IPS-18a (cell line): Measurements from ENCODE around the gene CHPF2.

Source experiments
- H3K27ac ChIP-seq: one replicate; pipeline ENCODE4 v1.5.1; 2013; ENCODE audit warnings: low read length
- H3K27me3 ChIP-seq: one replicate; pipeline ENCODE4 v1.6.1; 2013; ENCODE audit warnings: mild to moderate bottlenecking, low read length; ENCODE audit not compliant: control insufficient read depth, insufficient read depth
- H3K36me3 ChIP-seq: one replicate; pipeline ENCODE4 v1.6.1; 2013; ENCODE audit warnings: low read depth, low read length; ENCODE audit not compliant: control insufficient read depth
- H3K4me1 ChIP-seq: one replicate; pipeline ENCODE4 v1.6.1; 2013; ENCODE audit warnings: low read depth, low read length; ENCODE audit not compliant: control insufficient read depth
- H3K4me3 ChIP-seq: one replicate; pipeline ENCODE4 v1.5.1; 2013; ENCODE audit warnings: low read length
- H3K9ac ChIP-seq: one replicate; pipeline ENCODE4 v1.6.1; 2013; ENCODE audit warnings: mild to moderate bottlenecking, low read length, moderate library complexity
- H3K9me3 ChIP-seq: one replicate; pipeline ENCODE4 v1.6.1; 2013; ENCODE audit warnings: low read depth, low read length; ENCODE audit not compliant: control insufficient read depth

CHPF2 gene

GRCh38 chr7:151208253-151208862 is 23.9 kb upstream of the CHPF2 start:
- peaks cover 8% of the 10 kb centered on the region for H3K36me3 ChIP-seq
- no peaks in the 10 kb centered on the region for H3K9me3 ChIP-seq
- H3K9ac ChIP-seq = no peak overlapping the region
- H3K27ac ChIP-seq = no peak overlapping the region
- H3K27me3 ChIP-seq = no peaks in the 10 kb centered on the region
- no peak overlapping the region for H3K4me3 ChIP-seq
- H3K4me1 ChIP-seq = peaks cover 5% of the 10 kb centered on the region

DNA sequence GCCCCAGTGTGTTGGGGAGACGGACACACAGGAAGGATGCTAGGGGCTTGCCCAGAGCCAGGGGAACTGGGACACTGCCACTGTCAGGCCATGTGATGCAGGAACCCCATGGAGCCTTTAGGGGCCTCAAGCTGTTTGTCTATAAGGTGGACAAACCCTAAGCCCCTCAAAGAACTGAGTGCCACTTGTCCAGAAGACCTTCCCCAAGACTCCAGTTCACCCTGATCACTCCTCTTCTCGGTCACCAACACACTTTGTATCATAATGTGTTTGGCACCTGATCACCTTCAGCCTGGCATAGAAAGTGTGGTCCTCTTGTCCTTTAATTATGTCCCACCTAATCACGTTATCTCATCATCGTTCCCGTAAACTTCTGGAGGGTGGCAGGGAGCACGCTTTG is 22.7 kb upstream of the CHPF2 start:
- Histone ChIP-seq H3K9me3 (no peaks in the 10 kb centered on the region), H3K27me3 (no peaks in the 10 kb centered on the region), H3K27ac (no peak overlapping the region), H3K9ac (no peak overlapping the region), H3K4me3 (no peak overlapping the region), H3K36me3 (peaks cover 21% of the 10 kb centered on the region), H3K4me1 (peaks cover 5% of the 10 kb centered on the region)

- Histone ChIP-seq H3K4me3 (no peak within 1 kb of the TSS), H3K4me1 (peaks cover 5% of the 10 kb centered on the region), H3K9ac (no peak within 1 kb of the TSS), H3K27ac (no peak within 1 kb of the TSS), H3K36me3 (peaks cover 27% of the 10 kb centered on the region), H3K9me3 (no peaks in the 10 kb centered on the region), H3K27me3 (no peaks in the 10 kb centered on the region)
Observed at GRCh38 chr7:151210087-151210854, 22.0 kb upstream of the CHPF2 start, which contains the start of gene H2BK1. H2BK1 (minus strand) TSS chr7:151210488; CDS start chr7:151210318, 170 bp downstream.

DNA sequence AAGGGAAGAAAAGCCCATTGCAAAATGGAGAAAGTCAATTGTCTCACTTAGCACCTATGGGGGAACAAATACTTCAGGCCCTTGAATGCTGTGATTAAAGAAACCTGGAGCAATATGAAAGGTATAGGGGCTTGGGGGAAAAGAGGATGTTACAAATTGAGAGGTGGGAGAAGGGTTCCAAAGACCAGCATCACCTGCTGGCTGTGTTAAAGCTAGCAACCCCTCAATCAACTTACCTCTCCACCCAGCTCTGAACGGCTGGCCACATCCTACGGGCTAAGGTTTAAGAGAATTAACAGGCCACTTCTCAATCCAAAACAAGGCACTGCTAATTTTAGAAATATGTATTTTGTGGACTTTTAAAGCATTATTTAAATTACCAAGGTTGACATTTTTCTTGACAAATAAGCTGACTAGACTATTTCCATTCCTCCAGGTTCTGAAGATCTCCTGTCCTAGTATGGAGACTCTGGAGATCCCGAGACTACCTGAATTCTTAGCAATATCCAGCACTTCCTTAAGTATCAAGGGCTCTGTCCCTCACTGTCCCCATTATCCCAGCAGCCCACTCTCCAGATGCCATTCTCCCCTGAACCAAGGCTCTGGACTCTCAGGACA is 21.0 kb upstream of the CHPF2 start:
- Histone ChIP-seq H3K36me3 (peaks cover 37% of the 10 kb centered on the region), H3K27me3 (no peaks in the 10 kb centered on the region)

GRCh38 chr7:151212626-151213025 is 19.7 kb upstream of the CHPF2 start:
- peaks cover 51% of the 10 kb centered on the region for H3K36me3 ChIP-seq

More for the DNA sequence above, 21.0 kb upstream of the CHPF2 start:
- Histone ChIP-seq H3K9me3 (no peaks in the 10 kb centered on the region), H3K4me1 (peaks cover 5% of the 10 kb centered on the region), H3K4me3 (no peak overlapping the region), H3K9ac (no peak overlapping the region), H3K27ac (no peak overlapping the region)

GRCh38 chr7:151213826-151214225 is 18.5 kb upstream of the CHPF2 start:
- Histone ChIP-seq H3K4me3 (no peak overlapping the region), H3K9ac (no peak overlapping the region), H3K27ac (no peak overlapping the region)

More at GRCh38 chr7:151212626-151213025, 19.7 kb upstream of the CHPF2 start:
- Histone ChIP-seq H3K4me3 (no peak overlapping the region), H3K27ac (no peak overlapping the region), H3K9me3 (no peaks in the 10 kb centered on the region), H3K27me3 (no peaks in the 10 kb centered on the region), H3K9ac (no peak overlapping the region), H3K4me1 (peaks cover 5% of the 10 kb centered on the region)

GRCh38 chr7:151215396-151215795 is 16.9 kb upstream of the CHPF2 start:
- Histone ChIP-seq H3K9me3 (no peaks in the 10 kb centered on the region), H3K27ac (no peak overlapping the region), H3K27me3 (no peaks in the 10 kb centered on the region), H3K9ac (no peak overlapping the region), H3K4me3 (no peak overlapping the region), H3K36me3 (peaks cover 73% of the 10 kb centered on the region), H3K4me1 (peaks cover 5% of the 10 kb centered on the region)

More at GRCh38 chr7:151213826-151214225, 18.5 kb upstream of the CHPF2 start:
- Histone ChIP-seq H3K36me3 (peaks cover 63% of the 10 kb centered on the region), H3K27me3 (no peaks in the 10 kb centered on the region), H3K9me3 (no peaks in the 10 kb centered on the region), H3K4me1 (peaks cover 5% of the 10 kb centered on the region)

DNA sequence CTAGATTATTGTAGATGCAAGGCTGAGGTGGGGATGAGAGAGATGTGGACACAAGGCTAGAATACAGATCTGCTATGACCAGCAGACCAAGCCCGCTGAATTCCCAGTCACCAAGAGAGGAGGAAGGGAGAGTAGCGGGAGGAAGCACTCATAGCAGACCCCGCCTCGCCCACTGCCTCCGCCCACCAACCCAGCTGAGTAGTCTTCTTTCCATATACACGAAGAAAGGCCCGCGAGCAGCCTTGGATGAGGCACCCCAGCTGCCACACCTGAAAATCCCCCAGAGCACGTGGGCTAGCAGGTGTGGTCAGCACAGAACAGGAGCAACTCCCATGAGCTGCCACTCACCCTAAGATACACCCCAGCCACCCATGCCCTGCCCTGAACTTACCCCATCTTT is 14.1 kb upstream of the CHPF2 start:
- H3K4me3 ChIP-seq = no peak overlapping the region
- no peaks in the 10 kb centered on the region for H3K9me3 ChIP-seq
- H3K27me3 ChIP-seq = no peaks in the 10 kb centered on the region
- H3K9ac ChIP-seq = no peak overlapping the region
- H3K36me3 ChIP-seq = peaks cover 89% of the 10 kb centered on the region
- H3K27ac ChIP-seq = no peak overlapping the region
- H3K4me1 ChIP-seq = no peaks in the 10 kb centered on the region

- peaks cover 51% of the 10 kb centered on the region for H3K36me3 ChIP-seq
- H3K9ac ChIP-seq = no peak overlapping the region
- H3K9me3 ChIP-seq = no peaks in the 10 kb centered on the region
- H3K27me3 ChIP-seq = no peaks in the 10 kb centered on the region
- H3K27ac ChIP-seq = no peak overlapping the region
- H3K4me3 ChIP-seq = no peak overlapping the region
- peaks cover 4% of the 10 kb centered on the region for H3K4me1 ChIP-seq
Observed at GRCh38 chr7:151223728-151224127, 8.6 kb upstream of the CHPF2 start.

DNA sequence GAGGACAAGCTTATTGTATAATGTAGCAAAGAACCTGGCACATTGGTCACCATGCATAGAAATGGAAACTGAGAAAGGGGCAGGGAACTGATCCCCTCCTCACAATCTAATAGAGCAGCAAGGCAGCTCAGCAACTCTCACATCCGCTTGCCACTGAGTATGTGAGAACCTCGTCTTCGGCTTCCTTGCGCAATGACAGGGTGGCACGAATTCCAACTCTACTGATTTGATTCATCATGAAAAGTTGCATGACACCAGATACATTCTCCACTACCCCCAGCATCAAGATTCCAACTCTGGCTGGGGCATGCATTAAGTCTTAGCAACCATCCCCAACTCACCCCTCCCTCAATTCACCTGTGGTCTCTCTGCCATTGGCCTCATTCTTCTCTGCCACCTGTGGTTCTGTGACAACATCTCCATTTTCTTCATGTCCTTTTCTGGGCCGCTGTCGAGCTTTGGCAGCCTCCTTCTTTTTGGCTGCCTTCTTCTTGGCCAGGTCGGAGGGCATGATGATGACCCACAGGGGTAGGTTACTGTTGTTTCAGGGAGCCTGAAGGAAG is 6.3 kb upstream of the CHPF2 start:
- H3K27me3 ChIP-seq = no peaks in the 10 kb centered on the region
- H3K4me1 ChIP-seq = peaks cover 4% of the 10 kb centered on the region
- peaks cover 34% of the 10 kb centered on the region for H3K36me3 ChIP-seq
- H3K4me3 ChIP-seq = peak overlapping the region; percentile 78
- H3K9ac ChIP-seq = peak overlapping the region; percentile 76
- no peak overlapping the region for H3K27ac ChIP-seq
- no peaks in the 10 kb centered on the region for H3K9me3 ChIP-seq

- Histone ChIP-seq H3K9me3 (no peaks in the 10 kb centered on the region), H3K4me1 (peaks cover 4% of the 10 kb centered on the region), H3K27ac (no peak overlapping the region), H3K36me3 (peaks cover 32% of the 10 kb centered on the region), H3K27me3 (no peaks in the 10 kb centered on the region), H3K4me3 (peak overlapping the region; percentile 78), H3K9ac (peak overlapping the region; percentile 76)
Observed at GRCh38 chr7:151226560-151226874, 5.8 kb upstream of the CHPF2 start.
